Activated T-cell treated with anti-CD3 and anti-CD28 coated beads, Interleukin-2, amount 50 U/mL, for 1 hour (primary cell): ENCODE results near the gene FBXO2.
"Not testable (repeated sequence)": the region's sequence is repeated elsewhere in the genome, so short reads cannot be mapped to it uniquely, and the experiment has no call there.

ENCODE experiments used
- DNase-seq: peaks from one replicate; pipeline ENCODE4 v3.0.0-alpha.2; 2020

Gene FBXO2

DNA sequence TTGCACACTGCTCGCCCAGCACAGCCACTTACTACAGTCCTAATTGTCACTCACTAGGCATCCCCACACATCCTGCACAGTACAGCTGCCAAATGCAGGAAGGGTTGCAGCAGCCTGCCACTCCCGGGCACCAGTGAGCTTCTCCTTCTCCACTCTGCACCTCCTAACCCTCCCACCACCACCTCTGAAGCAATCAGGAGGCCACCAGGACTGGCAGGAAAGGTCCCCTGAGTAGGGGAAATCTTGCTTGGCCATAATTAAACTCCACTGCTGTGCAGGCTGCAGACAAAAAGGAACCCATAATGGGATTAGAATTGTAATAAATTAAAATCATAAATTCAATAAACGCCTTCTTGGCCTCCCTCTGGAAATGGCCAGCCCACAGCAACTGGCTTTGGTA, 31.8 kb downstream of the FBXO2 start:
- DNase-seq, result no peak

DNA sequence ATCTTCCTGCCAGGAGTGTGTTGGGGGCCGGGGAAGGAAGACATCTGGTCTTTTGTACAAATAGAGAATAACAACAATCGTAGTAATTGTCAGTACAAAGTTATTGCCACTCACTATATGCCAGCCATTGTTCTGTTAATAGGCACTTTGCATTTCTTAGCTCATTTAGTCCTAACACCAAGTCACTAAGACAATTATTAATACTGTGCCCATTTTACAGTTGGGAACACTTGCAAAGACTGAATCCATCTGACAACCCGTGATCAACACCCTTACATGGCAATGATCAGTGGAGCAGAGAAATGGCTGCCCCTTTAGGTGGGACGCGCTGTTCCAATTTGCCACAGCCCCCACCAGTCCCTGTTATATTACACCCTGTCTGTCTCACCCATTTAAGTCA, 33.3 kb downstream of the FBXO2 start:
- DNase-seq, result no peak

DNA sequence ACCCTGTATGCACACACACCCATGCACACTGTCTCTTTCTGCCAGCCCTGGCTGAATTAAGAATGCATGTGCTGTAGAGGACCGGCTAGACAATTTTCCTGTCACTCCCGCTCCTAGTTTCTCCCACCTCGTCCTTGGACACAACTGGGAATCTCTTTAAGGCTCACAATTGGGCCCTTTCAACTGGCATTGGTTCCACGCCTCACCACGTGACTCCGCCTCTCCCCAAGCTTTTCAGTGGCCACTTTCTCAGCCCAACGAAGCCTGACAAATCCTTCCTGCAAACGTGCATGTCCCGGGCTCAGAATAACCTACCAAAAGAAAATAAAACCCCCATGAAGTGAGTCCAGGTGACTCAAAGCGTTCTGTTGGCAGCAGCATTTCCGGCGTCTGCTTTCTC, 33.8 kb downstream of the FBXO2 start:
- no peak for DNase-seq

DNA sequence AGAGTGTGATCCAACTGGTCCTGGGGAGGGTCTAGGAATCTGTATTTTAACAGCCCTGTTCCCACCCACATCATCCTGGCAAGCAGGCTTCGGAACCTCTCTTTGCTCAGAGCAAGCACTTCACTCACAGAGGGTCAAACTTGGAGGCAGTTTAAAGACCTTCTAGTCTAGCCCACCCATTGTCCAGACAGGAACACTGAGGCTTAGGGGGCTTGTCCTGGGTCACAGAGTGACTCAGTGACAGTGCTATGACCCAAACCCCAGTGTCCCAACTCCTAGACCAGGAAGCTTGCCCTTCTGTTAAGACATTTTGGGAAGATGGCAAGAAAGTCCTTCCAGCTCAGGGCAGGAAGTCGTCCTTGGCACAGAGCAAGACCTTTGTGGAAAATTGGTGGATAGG, 36.5 kb downstream of the FBXO2 start:
- DNase-seq, result no peak

DNA sequence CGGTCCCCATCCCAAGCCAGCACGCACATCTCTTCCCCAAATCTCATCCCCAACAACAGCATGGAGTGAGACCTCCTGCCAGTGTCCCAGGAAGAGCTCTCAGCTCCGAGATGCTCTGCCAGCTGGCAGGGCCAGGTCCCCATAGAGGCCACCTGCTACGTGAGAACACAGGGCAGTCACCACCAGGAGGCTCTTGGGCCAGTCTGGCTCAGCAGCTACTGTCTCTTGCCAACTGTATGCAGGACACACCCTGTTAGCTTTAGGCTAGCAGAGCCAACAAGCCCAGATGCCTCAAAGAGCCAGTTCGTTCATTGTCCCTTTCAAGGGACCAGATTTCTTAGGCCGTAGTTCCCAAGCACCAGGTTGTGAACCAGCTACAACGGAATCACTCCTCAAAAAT, 36.9 kb downstream of the FBXO2 start:
- no peak for DNase-seq

DNA sequence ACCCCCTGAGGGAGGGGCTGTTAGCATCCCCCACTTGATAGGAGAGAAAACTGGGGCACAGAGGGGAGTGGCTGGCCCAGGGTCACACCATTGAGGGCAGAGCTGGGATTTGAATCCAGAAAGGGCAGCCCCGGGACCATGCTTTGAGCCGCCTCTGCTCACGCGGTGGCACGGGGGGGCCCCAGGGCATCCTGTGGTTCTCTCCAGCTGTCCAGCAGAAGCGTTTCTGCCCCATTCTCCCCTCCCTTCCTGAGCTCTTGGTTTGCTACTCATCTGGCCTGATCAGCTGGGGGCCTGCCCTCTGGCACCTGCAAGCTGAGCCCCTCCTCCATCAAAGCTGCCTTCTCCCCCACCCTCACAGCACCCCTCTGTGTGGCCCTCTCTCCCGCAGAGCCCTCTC, 37.5 kb downstream of the FBXO2 start:
- no peak for DNase-seq

DNA sequence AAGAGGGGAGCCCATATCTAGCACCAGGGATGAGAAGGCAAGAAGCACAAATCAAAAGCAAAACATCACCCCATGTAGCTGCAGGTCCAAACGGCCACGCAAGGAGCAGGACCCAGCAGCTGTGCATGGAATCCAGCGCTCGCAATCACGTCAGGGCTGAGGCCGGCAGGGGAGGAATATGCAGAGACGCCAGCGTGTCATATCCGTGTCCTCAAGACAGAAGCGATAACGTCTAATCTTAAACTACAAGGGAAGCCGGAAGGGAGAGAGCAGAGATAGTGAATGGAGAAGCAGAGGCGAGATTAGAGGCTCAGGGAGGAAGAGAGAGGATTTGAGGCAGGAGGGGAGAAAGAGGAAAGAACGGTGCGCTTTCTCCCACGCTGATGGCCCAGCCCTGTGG, 39.1 kb downstream of the FBXO2 start:
- DNase-seq, result no peak

DNA sequence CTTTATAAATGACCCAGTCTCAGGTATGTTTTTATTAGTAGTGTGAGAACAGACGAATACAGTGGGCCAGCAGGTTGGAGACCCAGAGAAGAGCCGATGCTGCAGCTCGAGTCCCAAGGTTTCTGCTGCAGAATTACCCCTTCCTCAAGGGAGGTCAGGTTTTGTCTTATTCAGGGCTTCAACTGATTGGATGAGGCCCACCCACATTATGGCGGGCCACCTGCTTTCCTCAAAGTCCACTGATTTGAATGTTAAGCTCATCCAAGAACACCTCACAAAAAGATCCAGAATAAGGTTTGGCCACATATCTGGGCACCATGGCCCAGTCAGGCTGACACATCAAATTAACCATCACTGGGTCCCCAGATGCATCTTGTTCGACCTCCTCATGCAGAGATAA, 40.9 kb downstream of the FBXO2 start:
- no peak for DNase-seq

DNA sequence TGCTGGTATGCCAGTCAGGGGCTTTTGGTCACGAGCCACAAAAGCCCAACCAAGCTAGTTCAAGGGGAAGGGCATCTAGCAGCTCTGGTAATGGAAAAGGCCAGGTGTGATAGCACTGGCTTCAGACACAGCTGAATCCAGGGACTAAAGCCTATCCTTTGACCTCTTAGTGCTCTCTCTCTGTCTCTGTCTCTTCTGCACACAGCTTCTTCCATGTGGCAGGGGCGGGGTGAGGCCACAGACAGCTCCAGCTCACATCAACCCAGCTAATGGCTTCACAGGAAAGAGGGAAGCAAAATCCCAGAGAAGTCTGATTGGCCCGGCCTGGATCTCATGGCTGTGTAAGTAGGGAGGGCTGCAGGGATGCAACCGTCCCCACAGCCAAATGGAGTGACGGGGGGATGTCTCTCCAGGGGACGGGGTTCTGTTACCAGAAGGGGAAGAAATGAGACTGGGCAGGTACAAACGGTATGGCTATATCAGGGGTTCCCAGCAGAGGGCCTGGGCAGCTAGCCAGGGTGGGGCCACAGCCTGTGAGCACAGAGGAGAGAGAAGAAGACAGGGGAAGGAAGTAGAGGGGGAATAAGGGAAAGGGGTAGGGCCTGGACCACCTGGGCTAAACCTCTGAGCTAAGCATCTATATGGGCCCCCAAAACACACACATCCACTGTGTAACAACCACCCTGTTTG, 42.4 kb downstream of the FBXO2 start:
- DNase-seq, result no peak

DNA sequence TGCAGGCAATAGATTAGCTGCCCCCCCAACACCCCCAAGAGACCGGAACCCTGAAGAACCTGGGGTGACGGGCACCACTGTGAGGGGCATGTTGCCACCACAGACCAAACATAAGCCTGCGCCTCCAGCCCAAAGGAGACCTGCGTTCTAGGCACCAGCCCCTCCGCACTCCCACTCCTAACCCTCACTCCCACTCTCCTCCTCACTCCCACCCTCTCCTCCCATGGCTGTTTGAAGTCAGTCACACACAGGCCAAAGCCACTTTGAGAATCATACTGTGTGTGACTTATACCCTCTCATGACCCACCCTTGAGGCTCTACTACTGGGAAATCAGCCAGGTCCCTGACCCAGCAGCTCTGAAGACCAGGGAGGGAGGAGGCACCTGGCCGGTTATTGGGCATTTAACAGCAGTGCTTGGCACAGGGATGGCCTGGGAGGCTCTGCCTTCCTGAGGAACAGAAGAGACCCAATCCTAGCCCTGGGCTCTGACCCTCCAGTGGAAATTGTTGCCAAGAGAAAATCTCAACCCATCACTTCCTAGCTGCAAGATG, 43.5 kb downstream of the FBXO2 start:
- no peak for DNase-seq

DNA sequence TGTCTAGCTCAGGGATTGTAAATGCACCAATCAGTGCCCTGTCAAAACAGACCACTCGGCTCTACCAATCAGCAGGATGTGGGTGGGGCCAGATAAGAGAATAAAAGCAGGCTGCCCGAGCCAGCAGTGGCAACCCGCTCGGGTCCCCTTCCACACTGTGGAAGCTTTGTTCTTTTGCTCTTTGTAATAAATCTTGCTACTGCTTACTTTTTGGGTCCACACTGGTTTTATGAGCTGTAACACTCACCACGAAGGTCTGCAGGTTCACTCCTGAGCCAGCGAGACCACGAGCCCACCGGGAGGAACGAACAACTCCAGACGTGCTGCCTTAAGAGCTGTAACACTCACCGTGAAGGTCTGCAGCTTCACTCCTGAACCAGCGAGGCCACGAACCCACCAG, 44.9 kb downstream of the FBXO2 start:
- DNase-seq, result not testable (repeated sequence)

DNA sequence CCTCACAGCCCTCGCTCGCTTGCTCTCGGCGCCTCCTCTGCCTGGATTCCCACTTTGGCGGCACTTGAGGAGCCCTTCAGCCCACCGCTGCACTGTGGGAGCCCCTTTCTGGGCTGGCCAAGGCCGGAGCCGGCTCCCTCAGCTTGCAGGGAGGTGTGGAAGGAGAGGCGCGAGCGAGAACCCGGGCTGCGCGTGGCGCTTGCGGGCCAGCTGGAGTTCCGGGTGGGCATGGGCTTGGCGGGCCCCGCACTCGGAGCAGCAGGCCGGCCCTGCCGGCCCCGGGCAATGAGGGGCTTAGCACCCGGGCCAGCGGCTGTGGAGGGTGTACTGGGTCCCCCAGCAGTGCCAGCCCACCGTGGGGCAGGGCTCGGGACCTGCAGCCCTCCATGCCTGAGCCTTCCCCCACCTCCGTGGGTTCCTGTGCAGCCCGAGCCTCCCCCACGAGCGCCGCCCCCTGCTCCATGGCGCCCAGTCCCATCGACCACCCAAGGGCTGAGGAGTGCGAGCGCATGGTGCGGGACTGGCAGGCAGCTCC, 45.6 kb downstream of the FBXO2 start:
- DNase-seq, result not testable (repeated sequence)

DNA sequence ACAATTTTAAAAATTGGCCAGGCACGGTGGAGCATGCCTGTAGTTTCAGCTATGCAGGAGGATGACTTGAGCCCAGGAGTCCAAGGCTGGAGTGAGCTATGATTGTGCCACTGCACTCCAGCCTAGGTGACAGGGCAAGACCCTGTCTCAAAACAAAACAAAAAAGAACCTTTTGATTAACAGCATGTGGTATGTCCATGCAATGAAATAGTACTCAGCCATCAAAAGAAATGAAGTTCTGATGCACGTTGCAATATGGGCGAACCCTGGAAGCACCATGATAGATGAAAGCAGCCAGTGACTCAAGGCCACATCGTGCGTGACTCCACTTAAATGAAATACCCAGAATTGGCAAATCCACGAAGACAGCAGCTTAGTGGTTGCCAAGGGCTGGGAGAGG, 47.5 kb downstream of the FBXO2 start:
- no peak for DNase-seq

DNA sequence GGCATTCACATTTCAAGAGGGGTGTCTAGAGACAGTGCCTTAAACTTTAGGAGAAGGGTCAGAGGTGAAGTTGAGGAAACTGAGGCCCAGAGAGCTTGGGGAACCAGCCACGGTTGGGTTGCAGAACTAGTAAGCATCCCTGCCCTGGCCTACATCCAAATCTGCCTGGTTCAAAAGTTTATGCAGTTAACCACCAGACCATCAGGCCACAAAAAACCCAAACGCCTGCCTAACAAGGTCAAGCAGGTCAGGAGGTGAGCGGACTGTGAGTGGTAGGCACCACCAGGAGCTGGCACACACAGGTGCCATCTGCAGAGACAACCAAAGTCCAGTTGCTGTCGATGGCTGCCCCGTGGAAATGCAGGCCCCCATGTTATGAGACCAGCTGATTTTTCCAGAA, 51.2 kb downstream of the FBXO2 start:
- DNase-seq, result no peak

DNA sequence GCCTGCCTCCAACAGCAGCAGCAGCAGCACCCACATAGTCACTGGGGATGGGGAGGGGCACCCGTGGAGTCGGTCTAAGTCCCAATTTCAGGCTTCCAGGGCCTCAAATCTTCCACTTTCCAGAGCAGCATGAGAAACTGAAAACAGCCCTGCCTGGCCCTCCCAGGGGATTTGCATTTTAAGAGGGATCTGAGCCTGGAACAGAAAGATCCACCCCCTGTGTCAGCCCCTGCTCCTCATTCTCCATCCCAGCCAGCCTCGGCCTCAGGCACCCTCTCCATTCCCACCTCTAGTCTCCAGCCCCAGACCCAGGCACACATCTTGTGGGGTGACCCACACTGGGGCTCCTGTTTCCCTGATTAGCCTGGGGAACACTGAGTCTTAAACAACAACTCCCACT, 51.8 kb downstream of the FBXO2 start:
- DNase-seq, result no peak

DNA sequence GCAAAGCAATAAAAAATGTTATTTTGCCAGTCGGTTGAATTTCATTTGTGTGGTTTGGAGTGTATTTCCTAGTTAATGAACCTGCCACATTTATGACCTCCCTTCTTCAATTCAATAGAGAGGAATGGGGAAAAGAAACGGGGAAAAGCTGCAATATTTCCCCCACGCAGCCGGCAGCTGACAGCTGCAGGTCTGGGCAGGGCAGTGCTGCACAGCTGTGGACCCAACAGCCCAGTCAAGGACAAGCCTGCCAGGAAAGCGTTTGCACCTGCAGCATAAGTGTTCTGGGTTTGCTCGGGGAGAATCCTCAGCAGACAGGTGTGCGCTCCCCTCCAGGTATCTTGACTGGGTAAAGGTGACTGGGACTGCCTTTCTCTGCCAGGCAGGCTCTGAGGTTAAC, 53.4 kb downstream of the FBXO2 start:
- no peak for DNase-seq

DNA sequence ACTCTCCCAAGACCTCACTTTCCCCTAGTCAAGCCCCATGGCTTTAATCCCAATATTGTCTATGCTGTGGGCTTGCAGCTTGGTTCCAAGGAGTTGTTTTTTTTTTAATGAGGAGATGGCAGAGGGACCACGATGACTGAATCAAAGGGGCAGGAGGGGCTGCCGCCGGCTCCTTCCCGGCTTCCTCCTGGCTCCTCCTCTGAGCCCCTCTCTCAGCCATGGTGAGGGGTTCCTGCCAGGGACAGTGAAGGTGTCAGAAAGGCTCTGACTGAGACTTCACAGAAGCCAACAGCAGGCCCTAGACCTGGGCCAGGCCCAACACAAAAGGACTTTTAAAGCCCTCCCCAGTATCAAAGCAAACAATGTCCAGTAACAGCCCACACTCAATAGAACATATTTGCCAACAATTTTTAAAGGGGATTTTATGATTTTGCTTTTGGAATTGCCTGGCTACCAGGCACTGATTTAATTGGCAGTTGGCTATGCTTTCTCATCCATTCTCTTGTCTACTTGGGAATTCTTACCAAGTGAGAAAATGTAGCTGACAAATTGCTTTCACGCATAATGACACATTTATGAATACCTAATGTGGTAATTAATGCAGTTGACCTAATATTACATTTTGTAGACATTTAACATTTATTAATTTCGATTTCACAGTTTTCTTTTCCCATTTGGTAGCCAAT, 54.2 kb downstream of the FBXO2 start:
- no peak for DNase-seq

DNA sequence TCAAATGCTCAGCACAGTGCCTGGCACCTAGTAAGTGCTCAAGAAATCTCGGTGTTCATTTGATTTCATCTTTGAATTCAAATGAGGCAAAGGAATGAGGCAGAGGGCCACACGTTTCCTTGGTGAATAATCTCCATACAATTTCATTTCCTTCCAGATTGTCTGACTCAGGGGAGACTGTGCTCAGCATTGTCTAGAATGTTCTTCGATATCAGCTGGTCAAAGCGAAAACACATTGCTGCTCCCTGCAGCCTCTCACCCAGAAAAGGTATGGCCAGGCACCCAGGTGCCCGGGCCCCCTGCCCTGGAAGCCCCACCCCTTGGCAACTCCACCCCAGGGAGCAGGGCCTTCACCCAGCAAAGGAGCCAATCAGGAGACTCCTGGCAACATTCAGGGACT, 55.8 kb downstream of the FBXO2 start:
- DNase-seq, result no peak
